T-cell (primary cell): ENCODE measurements around the gene FRMD5. TPM values are rescaled to one million over a fixed set of nuclear protein-coding genes. Genes with fewer than 3 reads are reported as not detected.

Experiments used
- ATAC-seq, 4 experiments: fragments of 200-7000 bp in 3 of 4; fragments of 150-1000 bp in 1 of 4; cut with Tn5 transposase; replicated peaks in 1 of 4; 1 replicate in 3 of 4; 2 replicates in 1 of 4; pipeline ENCODE4 v1.10.0; 2021; ENCODE audit warnings: moderate library complexity in 3 of 4, mild to moderate bottlenecking in 2 of 4, moderate number of reproducible peaks in 1 of 4
- CTCF ChIA-PET, 2 donors: fragments of 300-600 bp; sonication (Branson Sonifier 250); formaldehyde crosslinking; loops; one replicate each; lab custom pipeline; 2022; ENCODE audit warnings: antibody characterized with exemption in 2 of 2; lab: Charles Lee
- POLR2A ChIA-PET, 2 donors: fragments of 300-600 bp; sonication (Branson Sonifier 250); formaldehyde crosslinking; loops; one replicate each; lab custom pipeline; 2022; ENCODE audit warnings: antibody characterized with exemption in 2 of 2; lab: Charles Lee
- DNase-seq, 35 experiments: peaks; one replicate each; pipeline versions ENCODE4 v3.0.0 to v3.0.0-alpha.2; 2013 to 2023
- H3K27ac ChIP-seq: one replicate; pipeline ENCODE4 v1.5.1; 2013; ENCODE audit warnings: low read length
- H3K27me3 ChIP-seq, 2 experiments: replicated peaks in 1 of 2; 1 replicate in 1 of 2; 2 replicates in 1 of 2; pipeline versions ENCODE4 v1.6.1 to v1.7.0; 2013; ENCODE audit warnings: low read length in 1 of 2, mixed read lengths in 1 of 2; ENCODE audit not compliant: control insufficient read depth in 2 of 2, insufficient read depth in 2 of 2; ENCODE audit errors: extremely low read depth in 1 of 2
- H3K36me3 ChIP-seq, 2 donors: 1 replicate in 1 of 2; 2 replicates in 1 of 2; pipeline versions ENCODE4 v1.6.1 to v1.7.0; 2013; ENCODE audit warnings: low read length in 1 of 2; ENCODE audit not compliant: control insufficient read depth in 2 of 2, insufficient read depth in 1 of 2; ENCODE audit errors: extremely low read depth in 1 of 2
- H3K4me1 ChIP-seq, 2 experiments: 1 replicate in 1 of 2; 2 replicates in 1 of 2; pipeline versions ENCODE4 v1.6.1 to v1.7.0; 2013; ENCODE audit warnings: low read length in 2 of 2, mixed read lengths in 1 of 2; ENCODE audit not compliant: insufficient read depth in 2 of 2, control insufficient read depth in 1 of 2; ENCODE audit errors: extremely low read depth in 1 of 2
- H3K4me3 ChIP-seq, 2 donors: 1 replicate in 1 of 2; 2 replicates in 1 of 2; pipeline versions ENCODE4 v1.5.1 to v1.7.0; 2013; ENCODE audit warnings: mild to moderate bottlenecking in 2 of 2, low read length in 1 of 2, moderate library complexity in 1 of 2; ENCODE audit not compliant: control insufficient read depth in 1 of 2; ENCODE audit errors: extremely low read depth in 1 of 2
- H3K9me3 ChIP-seq: 2 replicates; pipeline ENCODE4 v1.7.0; 2013
- H3K27ac Mint-ChIP-seq, 2 donors: one replicate each; pipeline ENCODE4 v1.8.0; 2020 to 2021; ENCODE audit warnings: mild to moderate bottlenecking in 2 of 2, mixed read lengths in 2 of 2
- H3K27me3 Mint-ChIP-seq, 2 donors: one replicate each; pipeline ENCODE4 v1.8.0; 2021 to 2022; ENCODE audit warnings: mixed read lengths in 2 of 2
- H3K36me3 Mint-ChIP-seq: one replicate; pipeline ENCODE4 v1.8.0; 2021; ENCODE audit warnings: mixed read lengths
- H3K4me1 Mint-ChIP-seq, 3 donors: one replicate each; pipeline ENCODE4 v1.8.0; 2020 to 2022; ENCODE audit warnings: mixed read lengths in 3 of 3, mild to moderate bottlenecking in 1 of 3
- H3K4me3 Mint-ChIP-seq, 3 donors: one replicate each; pipeline ENCODE4 v1.8.0; 2020 to 2022; ENCODE audit warnings: mild to moderate bottlenecking in 3 of 3, mixed read lengths in 3 of 3, moderate library complexity in 3 of 3
- H3K9me3 Mint-ChIP-seq, 3 donors: one replicate each; pipeline ENCODE4 v1.8.0; 2020 to 2022; ENCODE audit warnings: mixed read lengths in 3 of 3
- WGBS: methylation state at CpG from one replicate; pipeline ENCODE4 v1.1.5; 2013; ENCODE audit warnings: missing lambda C conversion rate; ENCODE audit not compliant: insufficient coverage; 5-methylcytosine and 5-hydroxymethylcytosine counted together
- total RNA-seq, 35 experiments: library from RNA in 6 of 35; stranded (reverse) in 6 of 35; fragments of 120-200 nt in 1 of 35; gene quantifications; one replicate each; pipeline versions ENCODE4 v1.2.1 to v1.2.4 and lab custom pipeline; 2013 to 2026

FRMD5 gene
- total RNA-seq, 5 donors from 2014 or later (not counting 1 experiment from before 2014, with no cell fraction given), result 0.09 to 0.26 (median 0.23) TPM; not detected in 2

DNA sequence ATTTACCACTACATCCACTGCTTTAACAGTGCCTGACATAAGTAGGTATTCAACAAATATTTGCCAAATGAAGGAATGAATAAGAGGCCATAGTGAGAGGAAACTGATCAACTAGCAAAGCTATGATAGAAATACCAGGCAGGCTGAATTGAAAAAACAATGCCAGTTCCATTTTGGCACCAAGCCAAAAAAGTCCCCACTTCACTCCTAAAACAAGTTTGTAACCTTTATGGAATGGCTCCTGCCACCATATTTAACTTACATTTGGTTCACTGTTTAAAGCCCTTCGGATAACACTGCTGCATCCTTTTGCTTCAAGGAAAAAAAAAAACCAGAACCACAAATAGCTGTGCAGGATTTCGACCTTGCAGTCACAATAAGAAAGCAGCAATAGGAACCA lies 166.1 kb downstream of the FRMD5 start:
- Mint-ChIP-seq H3K27ac (no peak overlapping the region), H3K36me3 (no peaks in the 10 kb centered on the region), H3K4me3 (no peak overlapping the region), H3K9me3 (peaks cover 0 to 6% (median 0%) of the 10 kb centered on the region in 3 donors), H3K4me1 (no peaks in the 10 kb centered on the region), H3K27me3 (peaks cover 21 to 33% of the 10 kb centered on the region in 2 donors)
- H3K9me3 ChIP-seq, result no peaks in the 10 kb centered on the region
- ChIA-PET CTCF (no interaction called here), POLR2A (no interaction called here)
- 67% methylated on average over 1 of the region's 2 CpGs for WGBS
- no peaks in the 10 kb centered on the region for H3K36me3 ChIP-seq
- no peak for DNase-seq
- no peaks in the 10 kb centered on the region for H3K4me1 ChIP-seq
- ATAC-seq, result no peak
- H3K27ac ChIP-seq, result no peak overlapping the region
- H3K4me3 ChIP-seq, result no peak overlapping the region
- H3K27me3 ChIP-seq, result peaks cover 2 to 6% of the 10 kb centered on the region in 2 experiments

GRCh38 chr15:44028349-44028748 lies 166.7 kb downstream of the FRMD5 start:
- DNase-seq (no peak), ATAC-seq (no peak)
- peaks cover 21 to 34% of the 10 kb centered on the region in 2 donors for H3K27me3 Mint-ChIP-seq
- WGBS, result no CpG with 5 or more reads among the region's 1 CpG
- no peaks in the 10 kb centered on the region for H3K4me1 Mint-ChIP-seq
- no peaks in the 10 kb centered on the region for H3K9me3 ChIP-seq
- H3K27ac ChIP-seq, result no peak overlapping the region
- H3K36me3 ChIP-seq, result no peaks in the 10 kb centered on the region
- H3K9me3 Mint-ChIP-seq, result peaks cover 0 to 6% (median 0%) of the 10 kb centered on the region in 3 donors
- peaks cover 2 to 6% of the 10 kb centered on the region in 2 experiments for H3K27me3 ChIP-seq
- CTCF ChIA-PET, result no interaction called here
- H3K4me3 Mint-ChIP-seq, result no peak overlapping the region
- H3K4me1 ChIP-seq, result no peaks in the 10 kb centered on the region
- H3K27ac Mint-ChIP-seq, result no peak overlapping the region
- no peak overlapping the region for H3K4me3 ChIP-seq
- H3K36me3 Mint-ChIP-seq, result no peaks in the 10 kb centered on the region
- POLR2A ChIA-PET, result no interaction called here

GRCh38 chr15:44024155-44024554 lies 170.9 kb downstream of the FRMD5 start:
- Histone ChIP-seq H3K9me3 (no peaks in the 10 kb centered on the region), H3K36me3 (no peaks in the 10 kb centered on the region), H3K4me3 (no peak overlapping the region), H3K27ac (no peak overlapping the region), H3K4me1 (no peaks in the 10 kb centered on the region), H3K27me3 (peaks cover 0 to 6% of the 10 kb centered on the region in 2 experiments)
- no peaks in the 10 kb centered on the region for H3K36me3 Mint-ChIP-seq
- no CpG with 5 or more reads among the region's 1 CpG for WGBS
- no peaks in the 10 kb centered on the region for H3K4me1 Mint-ChIP-seq
- ChIA-PET CTCF (no interaction called here), POLR2A (no interaction called here)
- H3K4me3 Mint-ChIP-seq, result no peak overlapping the region
- DNase-seq, result no peak
- no peak overlapping the region for H3K27ac Mint-ChIP-seq
- H3K9me3 Mint-ChIP-seq, result no peaks in the 10 kb centered on the region
- no peak for ATAC-seq
- peaks cover 19 to 34% of the 10 kb centered on the region in 2 donors for H3K27me3 Mint-ChIP-seq

- DNase-seq (no peak), ATAC-seq (no peak)
- peaks cover 19 to 30% of the 10 kb centered on the region in 2 donors for H3K27me3 Mint-ChIP-seq
- H3K4me1 Mint-ChIP-seq, result no peaks in the 10 kb centered on the region
- H3K27me3 ChIP-seq, result peaks cover 0 to 6% of the 10 kb centered on the region in 2 experiments
- H3K9me3 Mint-ChIP-seq, result no peaks in the 10 kb centered on the region
- WGBS, result no CpG with 5 or more reads among the region's 2 CpGs
- H3K9me3 ChIP-seq, result no peaks in the 10 kb centered on the region
- no peaks in the 10 kb centered on the region for H3K36me3 Mint-ChIP-seq
- H3K27ac Mint-ChIP-seq, result no peak overlapping the region
- CTCF ChIA-PET, result no interaction called here
- H3K4me1 ChIP-seq, result no peaks in the 10 kb centered on the region
- no peak overlapping the region for H3K4me3 Mint-ChIP-seq
- POLR2A ChIA-PET, result no interaction called here
- no peaks in the 10 kb centered on the region for H3K36me3 ChIP-seq
- no peak overlapping the region for H3K27ac ChIP-seq
- H3K4me3 ChIP-seq, result no peak overlapping the region
These were observed 171.9 kb downstream of the FRMD5 start for GRCh38 chr15:44023176-44023575.

GRCh38 chr15:44018151-44018550 lies 176.9 kb downstream of the FRMD5 start:
- Histone ChIP-seq H3K36me3 (no peaks in the 10 kb centered on the region), H3K27me3 (peaks cover 0 to 2% of the 10 kb centered on the region in 2 experiments), H3K27ac (no peak overlapping the region), H3K9me3 (no peaks in the 10 kb centered on the region), H3K4me1 (no peaks in the 10 kb centered on the region), H3K4me3 (no peak overlapping the region)
- Mint-ChIP-seq H3K9me3 (no peaks in the 10 kb centered on the region), H3K27ac (no peak overlapping the region), H3K36me3 (no peaks in the 10 kb centered on the region), H3K4me3 (no peak overlapping the region), H3K4me1 (no peaks in the 10 kb centered on the region), H3K27me3 (peaks cover 8 to 12% of the 10 kb centered on the region in 2 donors)
- ChIA-PET POLR2A (no interaction called here), CTCF (no interaction called here)
- ATAC-seq (no peak), DNase-seq (no peak)
- WGBS, result no CpG with 5 or more reads among the region's 2 CpGs

DNA sequence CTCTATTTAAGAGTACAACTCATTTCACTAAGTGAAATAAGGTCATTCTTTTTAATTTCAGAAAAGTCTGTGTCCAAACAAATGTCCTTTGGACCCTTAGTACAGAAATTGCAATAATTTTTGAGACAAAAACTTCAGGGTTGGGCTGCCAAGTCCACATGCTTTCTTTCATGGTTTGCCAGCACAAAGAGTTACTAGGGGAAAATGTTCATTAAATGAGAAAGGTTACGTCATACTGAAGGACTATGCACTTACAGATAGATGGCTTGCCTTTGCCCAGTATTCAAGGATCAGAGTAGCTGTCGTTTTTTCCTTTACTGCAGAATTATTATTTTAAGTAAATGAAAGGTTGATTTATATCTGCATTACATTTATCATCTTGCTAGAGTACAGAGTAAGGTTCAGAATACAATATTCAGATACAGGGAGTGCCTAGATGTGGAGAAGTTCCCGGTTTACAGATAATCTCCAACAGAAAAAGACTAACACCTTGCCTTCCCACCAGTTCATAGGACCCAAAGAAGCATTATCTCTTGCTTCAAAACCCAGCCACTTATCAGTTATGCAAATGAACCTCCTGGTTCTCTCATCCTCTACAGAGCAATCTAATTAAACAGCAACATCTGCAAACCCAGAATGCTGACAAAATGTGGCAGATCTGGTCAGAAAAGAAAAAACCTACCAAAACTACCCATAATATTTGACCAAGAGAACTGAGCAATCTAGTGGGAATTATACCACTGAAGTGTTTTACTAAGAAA lies 179.3 kb downstream of the FRMD5 start:
- WGBS, result no CpG with 5 or more reads among the region's 3 CpGs
- no peaks in the 10 kb centered on the region for H3K4me1 ChIP-seq
- CTCF ChIA-PET, result no interaction called here
- Mint-ChIP-seq H3K9me3 (no peaks in the 10 kb centered on the region), H3K4me3 (no peak overlapping the region), H3K4me1 (no peaks in the 10 kb centered on the region), H3K27me3 (peaks cover 10 to 12% of the 10 kb centered on the region in 2 donors), H3K36me3 (no peaks in the 10 kb centered on the region), H3K27ac (no peak overlapping the region)
- no peak overlapping the region for H3K4me3 ChIP-seq
- DNase-seq (no peak), ATAC-seq (no peak)
- H3K36me3 ChIP-seq, result no peaks in the 10 kb centered on the region
- POLR2A ChIA-PET, result no interaction called here
- no peak overlapping the region for H3K27ac ChIP-seq
- H3K9me3 ChIP-seq, result no peaks in the 10 kb centered on the region
- peaks cover 0 to 2% of the 10 kb centered on the region in 2 experiments for H3K27me3 ChIP-seq
